ENCODE results near the gene SAP25. TPM values are rescaled to one million over a fixed set of nuclear protein-coding genes. Genes with fewer than 3 reads are reported as not detected.
A peak's percentile ranks its signal among the peaks of the same experiment; 100 is the strongest.
"Not testable (repeated sequence)": the region's sequence is repeated elsewhere in the genome, so short reads cannot be mapped to it uniquely, and the experiment has no call there.

Gene SAP25
- total RNA-seq, 2 experiments from 2014 or later = 9.9 to 11.4 TPM

- POLR2A ChIA-PET = interaction anchor here (0.6 to 2.6 kb wide), 3 partner anchors 9 to 92 kb away, joined by 3 to 12 read pairs (median 7); partner anchors contain the start of genes FBXO24 and LRCH4
- H3K9me3 Mint-ChIP-seq = no peaks in the 10 kb centered on the region
- H3K4me3 Mint-ChIP-seq = peak overlapping the region; percentile 95
- peaks cover 11% of the 10 kb centered on the region for H3K36me3 Mint-ChIP-seq
- H3K27ac Mint-ChIP-seq = peak overlapping the region; percentile 90
- no peak for DNase-seq
- CTCF ChIA-PET = interaction anchor here (2.8 to 11.7 kb wide), 2 partner anchors 17 to 57 kb away, joined by 10 to 132 read pairs; no protein-coding TSS in a partner anchor
- no peaks in the 10 kb centered on the region for H3K27me3 Mint-ChIP-seq
- peaks cover 55% of the 10 kb centered on the region for H3K4me1 Mint-ChIP-seq (ENCODE audit: low read depth)
- intact Hi-C loops (cut with micrococcal nuclease) = no loop called here
Observed at GRCh38 chr7:100540073-100540723, 33.5 kb downstream of the SAP25 start.

- ChIA-PET CTCF (interaction anchor here (0.8 to 11.7 kb wide), 7 partner anchors 10 to 57 kb away, joined by 3 to 132 read pairs (median 9); no protein-coding TSS in a partner anchor), POLR2A (interaction anchor here (0.8 to 2.6 kb wide), 6 partner anchors 10 to 617 kb away, joined by 3 to 12 read pairs (median 3); partner anchors contain the start of genes FBXO24, LRCH4 and ZCWPW1)
- Mint-ChIP-seq H3K4me3 (peak overlapping the region; percentile 95), H3K9me3 (no peaks in the 10 kb centered on the region), H3K36me3 (peaks cover 11% of the 10 kb centered on the region), H3K27ac (peak overlapping the region; percentile 90), H3K4me1 (ENCODE audit: low read depth) (peaks cover 48% of the 10 kb centered on the region), H3K27me3 (no peaks in the 10 kb centered on the region)
- peak; percentile 43 for DNase-seq
- intact Hi-C loops (cut with micrococcal nuclease) = loop anchor here (1.0 to 2.0 kb wide), 2 partner anchors 60 to 73 kb away; partner anchors contain the start of genes MOSPD3 and TSC22D4
Observed at GRCh38 chr7:100539436-100540006, 34.2 kb downstream of the SAP25 start.

GRCh38 chr7:100538654-100539435 is 34.9 kb downstream of the SAP25 start, which contains the start of gene AGFG2:
AGFG2 (plus strand) TSS chr7:100539203; CDS start chr7:100539347, 144 bp downstream.
- intact Hi-C loops (cut with micrococcal nuclease) = loop anchor here (1.0 to 2.0 kb wide), 3 partner anchors 47 to 74 kb away; partner anchors contain the start of genes FBXO24, LRCH4, MOSPD3 and TSC22D4
- H3K4me1 Mint-ChIP-seq (ENCODE audit: low read depth) = peaks cover 41% of the 10 kb centered on the region

GRCh38 chr7:100538348-100538653 is 35.4 kb downstream of the SAP25 start:
- CTCF ChIA-PET = interaction anchor here (1.2 to 2.8 kb wide), 6 partner anchors 10 to 73 kb away, joined by 3 to 11 read pairs (median 8); no protein-coding TSS in a partner anchor
- Mint-ChIP-seq H3K4me3 (peak overlapping the region; percentile 95), H3K27me3 (no peaks in the 10 kb centered on the region), H3K36me3 (peaks cover 11% of the 10 kb centered on the region), H3K4me1 (ENCODE audit: low read depth) (peaks cover 36% of the 10 kb centered on the region), H3K9me3 (no peaks in the 10 kb centered on the region), H3K27ac (peak overlapping the region; percentile 90)
- intact Hi-C loops (cut with micrococcal nuclease) = loop anchor here (1.0 to 2.0 kb wide), 2 partner anchors 48 to 74 kb away; partner anchors contain the start of genes FBXO24, LRCH4 and MOSPD3
- DNase-seq = no peak
- POLR2A ChIA-PET = interaction anchor here (1.1 to 2.6 kb wide), 3 partner anchors 11 to 48 kb away, joined by 3 to 12 read pairs (median 7); partner anchors contain the start of genes FBXO24 and LRCH4

More at GRCh38 chr7:100538654-100539435, 34.9 kb downstream of the SAP25 start, which contains the start of gene AGFG2:
- ChIA-PET CTCF (interaction anchor here (0.8 to 2.8 kb wide), 8 partner anchors 11 to 73 kb away, joined by 3 to 11 read pairs (median 6); no protein-coding TSS in a partner anchor), POLR2A (interaction anchor here (0.6 to 2.6 kb wide), 7 partner anchors 9 to 616 kb away, joined by 3 to 12 read pairs (median 3); partner anchors contain the start of genes FBXO24, LRCH4 and ZCWPW1)
- Mint-ChIP-seq H3K36me3 (peaks cover 11% of the 10 kb centered on the region), H3K27ac (peak within 1 kb of the TSS; percentile 90), H3K27me3 (no peaks in the 10 kb centered on the region), H3K9me3 (no peaks in the 10 kb centered on the region), H3K4me3 (peak within 1 kb of the TSS; percentile 95)
- peak; percentile 100 for DNase-seq

GRCh38 chr7:100536695-100537094 is 37.0 kb downstream of the SAP25 start:
- H3K9me3 Mint-ChIP-seq; intact Hi-C loops (cut with micrococcal nuclease); CTCF ChIA-PET; POLR2A ChIA-PET; H3K27ac Mint-ChIP-seq; H3K27me3 Mint-ChIP-seq; H3K4me3 Mint-ChIP-seq; DNase-seq: not testable (repeated sequence)
- H3K4me1 Mint-ChIP-seq (ENCODE audit: low read depth) = peaks cover 22% of the 10 kb centered on the region
- H3K36me3 Mint-ChIP-seq = peaks cover 11% of the 10 kb centered on the region

- H3K9me3 Mint-ChIP-seq; intact Hi-C loops (cut with micrococcal nuclease); POLR2A ChIA-PET; H3K27me3 Mint-ChIP-seq; H3K36me3 Mint-ChIP-seq; DNase-seq; H3K27ac Mint-ChIP-seq; H3K4me3 Mint-ChIP-seq: not testable (repeated sequence)
- peaks cover 14% of the 10 kb centered on the region for H3K4me1 Mint-ChIP-seq (ENCODE audit: low read depth)
- CTCF ChIA-PET = interaction anchor here (1.0 to 2.4 kb wide), 3 partner anchors 23 to 53 kb away, joined by 3 to 11 read pairs (median 4); no protein-coding TSS in a partner anchor
Observed at GRCh38 chr7:100535982-100536381, 37.7 kb downstream of the SAP25 start.

- POLR2A ChIA-PET = no interaction called here
- H3K27ac Mint-ChIP-seq = no peak overlapping the region
- no peak for DNase-seq
- intact Hi-C loops (cut with micrococcal nuclease) = no loop called here
- CTCF ChIA-PET = interaction anchor here (0.6 to 0.7 kb wide), 2 partner anchors 27 to 36 kb away, joined by 3 read pairs; no protein-coding TSS in a partner anchor
- H3K4me1 Mint-ChIP-seq (ENCODE audit: low read depth) = peaks cover 8% of the 10 kb centered on the region
- no peaks in the 10 kb centered on the region for H3K27me3 Mint-ChIP-seq
- H3K9me3 Mint-ChIP-seq = no peaks in the 10 kb centered on the region
- no peaks in the 10 kb centered on the region for H3K36me3 Mint-ChIP-seq
- no peak overlapping the region for H3K4me3 Mint-ChIP-seq
Observed at GRCh38 chr7:100532165-100533022, 41.3 kb downstream of the SAP25 start.

GRCh38 chr7:100528108-100528866 is 45.4 kb downstream of the SAP25 start:
- DNase-seq; H3K4me3 Mint-ChIP-seq; H3K36me3 Mint-ChIP-seq; intact Hi-C loops (cut with micrococcal nuclease); H3K27me3 Mint-ChIP-seq; H3K27ac Mint-ChIP-seq; H3K9me3 Mint-ChIP-seq: not testable (repeated sequence)
- ChIA-PET POLR2A (interaction anchor here (1.0 to 1.2 kb wide), 3 partner anchors 14 to 57 kb away, joined by 3 to 5 read pairs (median 3); partner anchors contain the start of genes FBXO24 and LRCH4), CTCF (interaction anchor here (0.6 to 1.4 kb wide), 8 partner anchors 10 to 72 kb away, joined by 3 to 6 read pairs (median 4); partner anchors contain the start of gene AGFG2)
- peaks cover 13% of the 10 kb centered on the region for H3K4me1 Mint-ChIP-seq (ENCODE audit: low read depth)

GRCh38 chr7:100523192-100523591 is 50.5 kb downstream of the SAP25 start:
- CTCF ChIA-PET; POLR2A ChIA-PET; H3K4me3 Mint-ChIP-seq; intact Hi-C loops (cut with micrococcal nuclease); DNase-seq; H3K36me3 Mint-ChIP-seq; H3K27me3 Mint-ChIP-seq; H3K27ac Mint-ChIP-seq; H3K9me3 Mint-ChIP-seq: not testable (repeated sequence)
- peaks cover 12% of the 10 kb centered on the region for H3K4me1 Mint-ChIP-seq (ENCODE audit: low read depth)
